ENCODE measurements around the gene GPR18.

Gene GPR18

GRCh38 chr13:99289674-99290337, 31.6 kb upstream of the GPR18 start:
- DNase-seq = no peak

GRCh38 chr13:99289271-99289670, 31.1 kb upstream of the GPR18 start:
- no peak for DNase-seq

- no peak for DNase-seq
Observed at GRCh38 chr13:99288089-99288488, 29.9 kb upstream of the GPR18 start.

- DNase-seq = no peak
Observed at GRCh38 chr13:99287551-99287950, 29.4 kb upstream of the GPR18 start.

- DNase-seq = no peak
Observed at GRCh38 chr13:99285432-99286182, 27.4 kb upstream of the GPR18 start.

GRCh38 chr13:99282264-99283231, 24.4 kb upstream of the GPR18 start:
- no peak for DNase-seq

GRCh38 chr13:99281811-99282263, 23.7 kb upstream of the GPR18 start:
- DNase-seq = no peak

- DNase-seq = no peak
Observed at GRCh38 chr13:99280166-99280565, 22.0 kb upstream of the GPR18 start.

- DNase-seq = no peak
Observed at GRCh38 chr13:99279637-99280036, 21.5 kb upstream of the GPR18 start.

- no peak for DNase-seq
Observed at GRCh38 chr13:99278843-99279242, 20.7 kb upstream of the GPR18 start.

- no peak for DNase-seq
Observed at GRCh38 chr13:99278200-99278599, 20.0 kb upstream of the GPR18 start.

- DNase-seq = no peak
Observed at GRCh38 chr13:99277629-99278028, 19.4 kb upstream of the GPR18 start.

GRCh38 chr13:99276706-99277105, 18.5 kb upstream of the GPR18 start:
- DNase-seq = no peak

- DNase-seq = no peak
Observed at GRCh38 chr13:99275093-99275469, 16.9 kb upstream of the GPR18 start.

- no peak for DNase-seq
Observed at GRCh38 chr13:99273128-99273527, 14.9 kb upstream of the GPR18 start.

- no peak for DNase-seq
Observed at GRCh38 chr13:99272481-99272880, 14.3 kb upstream of the GPR18 start.

- DNase-seq = no peak
Observed at GRCh38 chr13:99271249-99271648, 13.1 kb upstream of the GPR18 start.

GRCh38 chr13:99270518-99270917, 12.3 kb upstream of the GPR18 start:
- no peak for DNase-seq

- DNase-seq = peak in 1 of 2 experiments; percentile 28
Observed at GRCh38 chr13:99269627-99270241, 11.6 kb upstream of the GPR18 start.

GRCh38 chr13:99268822-99269221, 10.6 kb upstream of the GPR18 start:
- no peak for DNase-seq

GRCh38 chr13:99267927-99268326, 9.7 kb upstream of the GPR18 start:
- DNase-seq = no peak

- DNase-seq = no peak
Observed at GRCh38 chr13:99266827-99267226, 8.6 kb upstream of the GPR18 start.

Measured in NCI-H1930 (cell line).